Ascending aorta (tissue), 2 donors: ENCODE results near the gene CARNS1. TPM values are rescaled to one million over a fixed set of nuclear protein-coding genes. Genes with fewer than 3 reads are reported as not detected.

ENCODE experiments used
- DNase-seq, 2 donors: peaks; one replicate each; pipeline ENCODE4 v3.0.0-alpha.2; 2019; ENCODE audit warnings: low spot score in 2 of 2
- H3K27ac ChIP-seq, 2 donors: fragments of 200-600 bp; sonication (generic); one replicate each; pipeline ENCODE4 v1.5.1; 2016 to 2017; ENCODE audit warnings: mild to moderate bottlenecking in 1 of 2
- H3K27me3 ChIP-seq: fragments of 200-600 bp; sonication (generic); one replicate; pipeline ENCODE4 v1.5.1; 2017
- H3K36me3 ChIP-seq, 2 donors: fragments of 200-600 bp; sonication (generic); one replicate each; pipeline ENCODE4 v1.5.1; 2016
- H3K4me1 ChIP-seq, 2 donors: fragments of 200-600 bp; sonication (generic); one replicate each; pipeline ENCODE4 v1.5.1; 2016 to 2017; ENCODE audit warnings: mild to moderate bottlenecking in 1 of 2
- H3K4me3 ChIP-seq, 2 donors: fragments of 200-600 bp; sonication (generic); one replicate each; pipeline ENCODE4 v1.5.1; 2016 to 2017; ENCODE audit warnings: mild to moderate bottlenecking in 1 of 2
- H3K9me3 ChIP-seq, 2 donors: fragments of 200-600 bp; sonication (generic); one replicate each; pipeline ENCODE4 v1.5.1; 2016
- intact Hi-C: fragments of 100-400 bp; cut with DNase I; formaldehyde crosslinking; loops from one replicate; pipeline ENCODE4 v1.15.1; 2023
- total RNA-seq: library from RNA; depleted of rRNA; stranded (reverse); fragments of >200 nt; gene quantifications from one replicate; pipeline ENCODE4 v1.1.0, GENCODE V29; 2016
- TF ChIP-seq, protein P1 (sequence below), 3 experiments: fragments of 200-600 bp in 2 of 3; fragments of 450-650 bp in 1 of 3; sonication (generic) in 2 of 3; IDR thresholded peaks; one replicate each; pipeline ENCODE4 v1.5.1; 2016 to 2019; ENCODE audit warnings: antibody characterized with exemption in 3 of 3, mild to moderate bottlenecking in 1 of 3, moderate library complexity in 1 of 3

Gene CARNS1
- total RNA-seq, 1 donor from 2014 or later: 6.0 TPM

DNA sequence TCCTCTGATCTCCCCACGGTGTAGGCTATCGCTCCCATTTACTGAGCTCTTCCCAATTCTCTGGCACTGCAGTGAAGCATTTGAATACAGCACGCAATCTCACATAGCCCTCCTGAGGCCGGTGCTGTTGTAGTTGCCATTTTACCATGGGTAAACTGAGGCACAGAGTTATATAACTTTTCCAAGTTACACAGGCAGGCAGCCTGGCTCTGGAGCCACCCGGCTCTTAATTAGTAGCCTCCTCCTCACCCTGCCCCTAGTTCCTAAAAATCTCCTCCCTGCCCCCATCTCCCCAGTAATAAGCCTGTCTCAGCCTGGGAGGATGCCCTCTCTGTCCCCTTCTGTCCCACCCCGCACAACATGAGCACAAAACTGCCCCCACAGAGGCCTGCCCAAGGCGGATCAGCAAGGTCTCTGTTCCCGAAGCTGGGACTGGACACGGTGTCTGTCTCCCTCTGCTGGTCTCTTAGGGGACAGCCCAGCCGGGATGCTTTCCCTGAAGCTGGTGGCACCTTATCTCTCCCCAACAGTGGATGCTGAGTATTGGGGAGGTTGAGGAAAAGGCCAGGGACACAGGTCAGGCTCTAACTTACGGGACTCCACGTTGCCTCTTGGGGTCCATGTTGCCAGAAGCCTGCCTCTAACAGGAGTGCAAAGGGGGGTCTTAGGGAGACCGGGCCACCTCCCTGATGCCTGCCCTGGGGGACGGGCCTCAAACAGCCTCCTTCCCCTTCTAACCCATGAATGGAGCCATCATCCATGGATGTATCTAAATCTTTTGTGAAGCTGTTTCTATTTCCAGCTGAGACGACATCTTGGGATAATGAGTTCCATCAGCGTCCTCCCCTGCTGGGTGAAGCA is 33.0 kb upstream of the CARNS1 start:
- H3K9me3 ChIP-seq: no peaks in the 10 kb centered on the region
- H3K27ac ChIP-seq: no peak overlapping the region

DNA sequence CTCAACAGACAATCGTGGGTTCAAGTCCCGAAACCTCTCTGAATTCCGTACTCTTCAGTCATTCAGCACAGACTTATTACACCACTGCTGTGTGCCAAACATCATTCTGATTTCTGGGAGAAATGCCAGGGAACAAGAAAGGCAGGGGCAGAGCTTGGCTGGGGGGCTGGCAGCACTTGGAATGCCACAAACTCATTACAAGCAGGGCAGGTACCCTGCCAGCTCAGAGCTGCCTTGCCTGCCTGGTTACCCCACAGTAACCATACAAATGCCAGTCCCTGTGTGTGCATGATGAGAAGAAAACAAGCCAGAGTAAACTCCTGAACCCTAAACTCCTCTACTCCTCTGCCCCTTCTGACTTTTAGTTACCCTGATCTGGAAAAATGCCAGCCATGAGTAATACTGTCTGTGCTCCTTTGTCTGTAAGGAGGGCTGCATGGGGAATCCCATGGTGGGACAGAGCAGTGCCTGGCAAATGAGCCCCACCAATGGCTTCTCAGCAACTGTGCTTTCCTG is 30.6 kb upstream of the CARNS1 start:
- TF ChIP-seq, protein P1, sequence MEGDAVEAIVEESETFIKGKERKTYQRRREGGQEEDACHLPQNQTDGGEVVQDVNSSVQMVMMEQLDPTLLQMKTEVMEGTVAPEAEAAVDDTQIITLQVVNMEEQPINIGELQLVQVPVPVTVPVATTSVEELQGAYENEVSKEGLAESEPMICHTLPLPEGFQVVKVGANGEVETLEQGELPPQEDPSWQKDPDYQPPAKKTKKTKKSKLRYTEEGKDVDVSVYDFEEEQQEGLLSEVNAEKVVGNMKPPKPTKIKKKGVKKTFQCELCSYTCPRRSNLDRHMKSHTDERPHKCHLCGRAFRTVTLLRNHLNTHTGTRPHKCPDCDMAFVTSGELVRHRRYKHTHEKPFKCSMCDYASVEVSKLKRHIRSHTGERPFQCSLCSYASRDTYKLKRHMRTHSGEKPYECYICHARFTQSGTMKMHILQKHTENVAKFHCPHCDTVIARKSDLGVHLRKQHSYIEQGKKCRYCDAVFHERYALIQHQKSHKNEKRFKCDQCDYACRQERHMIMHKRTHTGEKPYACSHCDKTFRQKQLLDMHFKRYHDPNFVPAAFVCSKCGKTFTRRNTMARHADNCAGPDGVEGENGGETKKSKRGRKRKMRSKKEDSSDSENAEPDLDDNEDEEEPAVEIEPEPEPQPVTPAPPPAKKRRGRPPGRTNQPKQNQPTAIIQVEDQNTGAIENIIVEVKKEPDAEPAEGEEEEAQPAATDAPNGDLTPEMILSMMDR (IDR thresholded peaks at IDR 0.05): no peak

More for the DNA sequence above, 33.0 kb upstream of the CARNS1 start:
- H3K36me3 ChIP-seq: no peaks in the 10 kb centered on the region
- no peak overlapping the region for H3K4me3 ChIP-seq
- peaks cover 0 to 12% of the 10 kb centered on the region in 2 donors for H3K4me1 ChIP-seq
- no peaks in the 10 kb centered on the region for H3K27me3 ChIP-seq
- DNase-seq: peak in 1 of 2 donors; percentile 90
- TF ChIP-seq, protein P1 (IDR thresholded peaks at IDR 0.05): peak; percentile 96 to 99 (median 97)
- intact Hi-C loops: loop anchor here (1.0 to 2.0 kb wide), 3 partner anchors 25 to 118 kb away; no protein-coding TSS in a partner anchor

DNA sequence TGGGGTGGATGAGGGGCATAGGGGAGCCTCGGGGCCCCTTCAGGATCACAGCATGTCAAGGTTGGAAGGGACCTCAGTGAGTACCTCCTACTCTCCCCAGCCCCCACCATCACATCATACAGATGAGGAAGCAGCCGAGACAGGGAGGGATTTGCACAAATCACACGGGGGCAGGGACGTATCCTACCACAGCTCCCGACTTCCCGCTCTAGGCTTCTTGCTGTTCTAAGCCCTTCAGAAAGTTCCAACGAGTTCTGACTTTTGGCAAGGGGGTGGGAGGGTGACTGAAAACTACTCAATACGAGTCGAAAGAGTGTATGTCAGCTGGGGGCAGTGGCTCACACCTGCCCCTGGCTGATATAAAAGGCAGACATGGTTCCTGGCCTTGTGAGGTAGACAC is 28.4 kb upstream of the CARNS1 start:
- intact Hi-C loops: no loop called here
- TF ChIP-seq, protein P1 (IDR thresholded peaks at IDR 0.05): no peak
- DNase-seq: no peak
- no peaks in the 10 kb centered on the region for H3K9me3 ChIP-seq
- peaks cover 7 to 21% of the 10 kb centered on the region in 2 donors for H3K4me1 ChIP-seq
- H3K36me3 ChIP-seq: no peaks in the 10 kb centered on the region
- H3K27me3 ChIP-seq: no peaks in the 10 kb centered on the region
- no peak overlapping the region for H3K4me3 ChIP-seq
- H3K27ac ChIP-seq: no peak overlapping the region

More for the DNA sequence above, 30.6 kb upstream of the CARNS1 start:
- Histone ChIP-seq H3K9me3 (no peaks in the 10 kb centered on the region), H3K27me3 (no peaks in the 10 kb centered on the region), H3K4me3 (no peak overlapping the region), H3K27ac (peak overlapping the region in 1 of 2 donors; percentile 3), H3K36me3 (no peaks in the 10 kb centered on the region), H3K4me1 (peaks cover 0 to 12% of the 10 kb centered on the region in 2 donors)
- intact Hi-C loops: no loop called here
- DNase-seq: no peak

DNA sequence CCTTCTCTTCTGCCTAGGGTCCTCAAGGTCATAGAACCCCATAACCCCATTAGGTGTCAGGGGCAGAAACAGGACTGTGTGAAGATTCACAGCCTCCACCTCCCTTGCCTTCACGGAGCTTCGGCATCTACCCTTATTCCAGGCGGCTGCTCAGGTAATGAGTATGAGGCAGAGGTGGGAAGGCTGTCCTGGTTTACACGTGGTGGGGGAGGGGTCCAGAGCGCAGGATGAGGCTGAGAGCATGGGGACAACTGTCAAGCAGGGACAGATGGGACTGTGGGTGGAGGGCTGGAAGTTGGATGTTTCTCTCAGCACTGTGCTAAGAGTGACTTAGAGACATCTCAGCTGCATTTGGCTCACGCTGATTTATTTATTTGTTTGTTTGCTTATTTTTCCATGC is 28.0 kb upstream of the CARNS1 start:
- Histone ChIP-seq H3K9me3 (no peaks in the 10 kb centered on the region), H3K27me3 (no peaks in the 10 kb centered on the region), H3K27ac (no peak overlapping the region), H3K4me1 (peaks cover 7 to 21% of the 10 kb centered on the region in 2 donors), H3K36me3 (no peaks in the 10 kb centered on the region), H3K4me3 (no peak overlapping the region)
- TF ChIP-seq, protein P1 (IDR thresholded peaks at IDR 0.05): no peak
- no peak for DNase-seq
- intact Hi-C loops: no loop called here

DNA sequence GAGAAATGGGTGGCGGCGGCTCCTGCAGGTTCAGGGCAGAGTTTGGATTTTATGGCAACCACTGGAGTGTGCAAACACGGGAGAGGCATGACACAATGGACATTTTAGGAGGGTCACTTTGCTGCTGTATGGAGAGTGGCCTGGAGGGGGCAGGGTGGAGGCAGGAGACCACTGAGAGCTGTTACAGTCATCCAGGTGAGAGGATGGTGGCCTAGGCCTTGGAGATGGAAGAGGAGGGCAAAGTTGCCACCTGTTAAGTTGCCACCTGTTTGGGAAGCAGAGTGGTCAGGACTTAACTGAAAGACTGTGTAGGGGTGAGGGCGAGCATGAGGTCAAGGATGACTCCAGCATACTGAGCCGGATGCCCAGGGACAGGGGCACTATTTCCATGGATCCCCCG is 26.0 kb upstream of the CARNS1 start:
- no peak overlapping the region for H3K27ac ChIP-seq
- no peak overlapping the region for H3K4me3 ChIP-seq
- intact Hi-C loops: no loop called here
- DNase-seq: no peak
- no peaks in the 10 kb centered on the region for H3K9me3 ChIP-seq
- H3K4me1 ChIP-seq: peaks cover 7 to 22% of the 10 kb centered on the region in 2 donors
- no peaks in the 10 kb centered on the region for H3K36me3 ChIP-seq
- no peaks in the 10 kb centered on the region for H3K27me3 ChIP-seq
- TF ChIP-seq, protein P1 (IDR thresholded peaks at IDR 0.05): peak; percentile 23 to 46 (median 36)
